GM12865 (cell line): Measurements from ENCODE around the gene HARBI1.
"Not testable (repeated sequence)": the region's sequence is repeated elsewhere in the genome, so short reads cannot be mapped to it uniquely, and the experiment has no call there.

Experiments used
- DNase-seq: peaks from one replicate; pipeline ENCODE4 v3.0.0; 2010; ENCODE audit warnings: low read depth
- H3K4me3 ChIP-seq: 2 replicates; pipeline ENCODE4 v1.5.1; 2011; ENCODE audit warnings: mild to moderate bottlenecking, low read depth, low read length, control low read depth
- CTCF ChIP-seq: IDR thresholded peaks from 2 replicates; pipeline ENCODE4 v1.5.1; 2011; ENCODE audit warnings: low read length, control low read depth, low read depth, inconsistent platforms; ENCODE audit not compliant: insufficient read depth; ENCODE audit errors: missing control alignments

Gene HARBI1

GRCh38 chr11:46590740-46591605 lies 26.1 kb downstream of the HARBI1 start:
- TF ChIP-seq CTCF, result no peak
- no peak for DNase-seq
- H3K4me3 ChIP-seq, result no peak overlapping the region

GRCh38 chr11:46588915-46589314 lies 28.1 kb downstream of the HARBI1 start:
- no peak for TF ChIP-seq CTCF

GRCh38 chr11:46588131-46588530 lies 28.9 kb downstream of the HARBI1 start:
- no peak for TF ChIP-seq CTCF
- H3K4me3 ChIP-seq, result no peak overlapping the region
- no peak for DNase-seq

More at GRCh38 chr11:46588915-46589314, 28.1 kb downstream of the HARBI1 start:
- no peak overlapping the region for H3K4me3 ChIP-seq
- DNase-seq, result no peak

- not testable (repeated sequence) for H3K4me3 ChIP-seq, DNase-seq
These were observed 33.5 kb downstream of the HARBI1 start for GRCh38 chr11:46583513-46583912.

- H3K4me3 ChIP-seq, result no peak overlapping the region
- no peak for DNase-seq
- no peak for TF ChIP-seq CTCF
These were observed 34.4 kb downstream of the HARBI1 start for GRCh38 chr11:46582588-46582987.

GRCh38 chr11:46577058-46577457 lies 40.0 kb downstream of the HARBI1 start:
- no peak overlapping the region for H3K4me3 ChIP-seq
- no peak for DNase-seq
- TF ChIP-seq CTCF, result no peak

GRCh38 chr11:46574656-46575055 lies 42.4 kb downstream of the HARBI1 start:
- no peak for TF ChIP-seq CTCF
- no peak for DNase-seq

More at GRCh38 chr11:46574656-46575055, 42.4 kb downstream of the HARBI1 start:
- no peak overlapping the region for H3K4me3 ChIP-seq
